CD4-positive, alpha-beta T cell treated with Interleukin-4 for 4 hours (primary cell): ENCODE data around the gene YBX1.
A peak's percentile ranks its signal among the peaks of the same experiment; 100 is the strongest.
"Not testable (repeated sequence)": the region's sequence is repeated elsewhere in the genome, so short reads cannot be mapped to it uniquely, and the experiment has no call there.

Experiments used
- DNase-seq: peaks from one replicate; pipeline ENCODE4 v3.0.0-alpha.2; 2020

YBX1 gene

GRCh38 chr1:42690477-42691156 lies 8.4 kb downstream of the YBX1 start:
- no peak for DNase-seq

GRCh38 chr1:42691157-42691498 lies 8.9 kb downstream of the YBX1 start:
- DNase-seq, result no peak

GRCh38 chr1:42692461-42692860 lies 10.2 kb downstream of the YBX1 start:
- no peak for DNase-seq

GRCh38 chr1:42692911-42693310 lies 10.7 kb downstream of the YBX1 start:
- DNase-seq, result no peak

- DNase-seq, result no peak
These were observed 16.0 kb downstream of the YBX1 start for GRCh38 chr1:42698081-42698813.

GRCh38 chr1:42700006-42700405 lies 17.8 kb downstream of the YBX1 start:
- DNase-seq, result no peak

GRCh38 chr1:42703888-42704464 lies 21.8 kb downstream of the YBX1 start:
- DNase-seq, result no peak

GRCh38 chr1:42712808-42713207 lies 30.6 kb downstream of the YBX1 start:
- DNase-seq, result not testable (repeated sequence)

GRCh38 chr1:42713293-42713692 lies 31.1 kb downstream of the YBX1 start:
- DNase-seq, result no peak

- not testable (repeated sequence) for DNase-seq
These were observed 32.2 kb downstream of the YBX1 start for GRCh38 chr1:42714441-42714840.

- DNase-seq, result no peak
These were observed 38.6 kb downstream of the YBX1 start for GRCh38 chr1:42720868-42721267.

GRCh38 chr1:42721926-42722325 lies 39.7 kb downstream of the YBX1 start:
- no peak for DNase-seq

- not testable (repeated sequence) for DNase-seq
These were observed 40.2 kb downstream of the YBX1 start for GRCh38 chr1:42722403-42722802.

GRCh38 chr1:42723511-42723910 lies 41.3 kb downstream of the YBX1 start:
- no peak for DNase-seq

- DNase-seq, result not testable (repeated sequence)
These were observed 43.6 kb downstream of the YBX1 start for GRCh38 chr1:42725820-42726219.

- DNase-seq, result no peak
These were observed 47.8 kb downstream of the YBX1 start for GRCh38 chr1:42730002-42730401.

GRCh38 chr1:42730988-42731387 lies 48.8 kb downstream of the YBX1 start:
- peak; percentile 30 for DNase-seq

- DNase-seq, result no peak
These were observed 49.4 kb downstream of the YBX1 start for GRCh38 chr1:42731585-42731984.

GRCh38 chr1:42732126-42732680 lies 50.0 kb downstream of the YBX1 start:
- no peak for DNase-seq

- DNase-seq, result no peak
These were observed 51.4 kb downstream of the YBX1 start for GRCh38 chr1:42733415-42734200.

GRCh38 chr1:42734201-42735035 lies 52.2 kb downstream of the YBX1 start:
- DNase-seq, result no peak

- no peak for DNase-seq
These were observed 52.8 kb downstream of the YBX1 start for GRCh38 chr1:42735056-42735455.
